ENCODE measurements around the gene RALGAPA1.
"Not testable (repeated sequence)": the region's sequence is repeated elsewhere in the genome, so short reads cannot be mapped to it uniquely, and the experiment has no call there.

Gene RALGAPA1

GRCh38 chr14:35766036-35766699 lies 42.9 kb downstream of the RALGAPA1 start:
- DNase-seq = no peak

GRCh38 chr14:35761922-35762321 lies 47.2 kb downstream of the RALGAPA1 start:
- no peak for DNase-seq

GRCh38 chr14:35760143-35760542 lies 49.0 kb downstream of the RALGAPA1 start:
- DNase-seq = no peak

- DNase-seq = no peak
Observed at GRCh38 chr14:35758523-35759129, 50.5 kb downstream of the RALGAPA1 start.

- no peak for DNase-seq
Observed at GRCh38 chr14:35754671-35755070, 54.4 kb downstream of the RALGAPA1 start.

- peak in 1 of 58 donors; percentile 7 for DNase-seq
Observed at GRCh38 chr14:35752380-35752779, 56.7 kb downstream of the RALGAPA1 start.

GRCh38 chr14:35750202-35750904 lies 58.7 kb downstream of the RALGAPA1 start:
- DNase-seq = no peak

- DNase-seq = no peak
Observed at GRCh38 chr14:35747379-35747778, 61.7 kb downstream of the RALGAPA1 start.

- no peak for DNase-seq
Observed at GRCh38 chr14:35742442-35742841, 66.7 kb downstream of the RALGAPA1 start.

GRCh38 chr14:35742032-35742371 lies 67.1 kb downstream of the RALGAPA1 start:
- no peak for DNase-seq

- DNase-seq = no peak
Observed at GRCh38 chr14:35741345-35742031, 67.6 kb downstream of the RALGAPA1 start.

GRCh38 chr14:35740215-35740614 lies 68.9 kb downstream of the RALGAPA1 start:
- DNase-seq = no peak

- DNase-seq = not testable (repeated sequence)
Observed at GRCh38 chr14:35735163-35735562, 73.9 kb downstream of the RALGAPA1 start.

GRCh38 chr14:35733510-35733909 lies 75.6 kb downstream of the RALGAPA1 start:
- not testable (repeated sequence) for DNase-seq

GRCh38 chr14:35730871-35731270 lies 78.2 kb downstream of the RALGAPA1 start:
- no peak for DNase-seq

- DNase-seq = no peak
Observed at GRCh38 chr14:35727764-35728163, 81.3 kb downstream of the RALGAPA1 start.

- no peak for DNase-seq
Observed at GRCh38 chr14:35725930-35726329, 83.2 kb downstream of the RALGAPA1 start.

GRCh38 chr14:35715079-35715478 lies 94.0 kb downstream of the RALGAPA1 start:
- DNase-seq = no peak

GRCh38 chr14:35712466-35712865 lies 96.6 kb downstream of the RALGAPA1 start:
- no peak for DNase-seq

GRCh38 chr14:35708062-35708461 lies 101.0 kb downstream of the RALGAPA1 start:
- DNase-seq = no peak

GRCh38 chr14:35705636-35706035 lies 103.5 kb downstream of the RALGAPA1 start:
- no peak for DNase-seq

Data from anterior cingulate cortex (tissue), 58 donors.